Kidney capillary endothelial cell (primary cell): ENCODE data around the gene PDGFB.

ENCODE experiments used
- DNase-seq: peaks from one replicate; pipeline ENCODE4 v3.0.0-alpha.2; 2018; ENCODE audit warnings: low spot score

The PDGFB gene

DNA sequence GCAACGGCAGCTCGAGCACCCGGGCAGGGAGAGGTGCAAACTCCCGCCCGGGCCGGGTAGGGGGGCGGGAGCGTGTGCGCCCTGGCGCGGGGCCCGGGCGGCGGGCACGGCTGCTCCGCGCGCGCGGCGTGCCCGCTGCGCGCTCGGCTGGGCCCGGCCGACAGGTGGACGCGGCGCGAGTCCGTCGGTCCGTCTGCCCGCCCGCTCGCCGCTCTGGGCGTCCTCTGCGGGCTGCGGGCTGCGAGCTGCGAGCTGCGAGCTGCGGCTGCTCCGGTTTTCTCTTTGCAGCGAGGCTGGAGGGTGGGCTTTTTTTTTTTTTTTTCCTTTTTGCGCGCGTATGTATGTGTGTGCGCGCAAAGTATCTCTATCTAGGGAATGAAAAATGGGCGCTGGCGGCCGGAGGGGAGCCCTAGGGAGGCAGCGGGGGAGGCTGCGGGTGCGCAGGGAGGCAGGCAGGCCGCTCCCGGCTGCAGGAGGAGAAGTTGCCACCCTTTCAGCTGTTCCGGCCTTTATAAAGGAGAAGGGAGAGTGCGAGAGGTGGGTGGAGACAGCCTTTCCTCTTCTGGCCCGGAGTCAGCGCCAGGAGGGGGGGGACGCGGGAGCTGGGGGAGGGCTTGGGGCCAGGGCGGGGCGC is at the start of gene PDGFB:
Gene PDGFB (minus strand): TSS at position 487 of the 634 bp plus-strand sequence. CDS start 1,019 bp downstream, outside the sequence.
- peak; percentile 80 for DNase-seq

- DNase-seq = no peak
These were observed 49.1 kb upstream of the PDGFB start for GRCh38 chr22:39293766-39294368.

GRCh38 chr22:39292561-39293074 is 47.8 kb upstream of the PDGFB start:
- peak; percentile 85 for DNase-seq

- no peak for DNase-seq
These were observed 47.3 kb upstream of the PDGFB start for GRCh38 chr22:39292031-39292462.

- DNase-seq = no peak
These were observed 46.7 kb upstream of the PDGFB start for GRCh38 chr22:39291523-39291922.

DNA sequence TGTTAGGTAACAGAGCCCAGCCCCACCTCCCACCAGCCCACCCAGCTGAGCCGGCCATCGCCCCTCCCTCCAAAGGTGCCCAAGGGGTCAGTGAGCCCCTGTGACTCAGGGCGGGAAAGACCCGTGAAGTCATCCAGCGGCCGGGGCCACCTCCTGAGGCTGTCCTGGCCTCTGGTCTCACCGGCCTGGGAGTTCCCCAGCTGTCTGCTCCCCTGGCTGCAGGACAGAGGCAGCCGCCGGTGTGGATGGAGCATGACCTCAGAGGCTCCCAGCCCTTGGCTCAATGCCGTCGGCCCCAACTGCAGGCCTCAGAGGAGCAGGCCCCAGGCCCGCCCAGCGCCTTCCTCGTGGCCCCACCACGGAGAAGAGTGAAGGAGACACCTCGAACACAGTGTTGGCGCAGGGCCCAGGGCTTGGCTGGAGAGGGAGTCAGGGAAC is 46.0 kb upstream of the PDGFB start:
- DNase-seq = no peak

GRCh38 chr22:39289975-39290720 is 45.4 kb upstream of the PDGFB start:
- DNase-seq = no peak

DNA sequence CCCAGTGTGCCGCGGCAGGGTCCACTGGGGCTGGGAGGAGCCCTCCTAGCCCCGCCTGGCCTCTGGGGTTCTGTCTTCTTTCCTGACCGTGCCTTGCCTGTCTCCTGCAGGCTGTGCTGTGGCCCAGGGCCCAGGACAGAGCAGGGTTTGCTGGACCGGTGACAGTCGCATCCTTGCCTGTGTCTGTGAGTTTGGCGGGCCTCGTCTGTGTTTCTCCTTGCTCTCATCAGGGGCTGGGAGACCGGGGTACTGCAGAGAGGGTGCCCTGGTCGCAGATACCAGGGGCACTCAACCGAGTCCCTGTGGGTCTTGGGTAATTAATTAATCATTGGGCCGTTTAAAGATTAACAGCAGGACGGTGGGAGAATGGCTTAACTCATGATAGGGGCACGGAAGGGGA is 44.8 kb upstream of the PDGFB start:
- DNase-seq = no peak

DNA sequence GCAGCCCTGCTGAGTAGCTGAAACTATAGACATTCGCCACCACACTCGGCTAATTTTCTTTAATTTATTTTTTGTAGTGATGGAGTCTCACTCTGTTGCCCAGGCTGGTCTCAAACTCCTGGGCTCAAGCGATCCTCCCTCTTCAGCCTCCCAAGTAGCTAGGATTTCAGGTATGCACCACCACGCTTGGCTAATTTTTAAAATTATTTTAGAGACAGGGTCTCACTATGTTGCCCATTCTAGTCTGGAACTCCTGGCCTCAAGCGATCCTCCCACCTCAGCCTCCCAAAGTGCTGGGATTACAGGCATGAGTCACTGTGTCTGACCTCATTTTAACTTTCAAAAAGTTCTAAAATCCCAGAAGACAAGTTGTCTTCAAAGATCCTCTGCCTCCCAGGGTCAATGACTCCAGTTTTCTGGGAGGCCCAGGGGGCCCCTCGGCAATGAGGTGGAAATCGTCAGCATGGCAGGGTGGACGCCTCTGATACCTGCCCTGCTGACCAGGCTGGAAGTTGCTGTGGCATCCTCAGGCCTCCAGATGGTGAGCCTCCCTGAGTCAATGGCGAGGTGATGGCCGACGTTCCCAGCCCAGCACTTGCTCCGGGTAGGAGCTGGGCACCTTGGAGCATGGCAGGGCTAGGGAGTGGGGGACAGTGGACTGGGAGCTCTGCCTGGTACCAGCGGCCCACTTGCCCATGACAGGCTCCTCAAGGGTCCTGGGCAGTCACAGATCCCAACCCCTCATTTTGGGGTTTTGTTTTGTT is 43.5 kb upstream of the PDGFB start:
- no peak for DNase-seq

DNA sequence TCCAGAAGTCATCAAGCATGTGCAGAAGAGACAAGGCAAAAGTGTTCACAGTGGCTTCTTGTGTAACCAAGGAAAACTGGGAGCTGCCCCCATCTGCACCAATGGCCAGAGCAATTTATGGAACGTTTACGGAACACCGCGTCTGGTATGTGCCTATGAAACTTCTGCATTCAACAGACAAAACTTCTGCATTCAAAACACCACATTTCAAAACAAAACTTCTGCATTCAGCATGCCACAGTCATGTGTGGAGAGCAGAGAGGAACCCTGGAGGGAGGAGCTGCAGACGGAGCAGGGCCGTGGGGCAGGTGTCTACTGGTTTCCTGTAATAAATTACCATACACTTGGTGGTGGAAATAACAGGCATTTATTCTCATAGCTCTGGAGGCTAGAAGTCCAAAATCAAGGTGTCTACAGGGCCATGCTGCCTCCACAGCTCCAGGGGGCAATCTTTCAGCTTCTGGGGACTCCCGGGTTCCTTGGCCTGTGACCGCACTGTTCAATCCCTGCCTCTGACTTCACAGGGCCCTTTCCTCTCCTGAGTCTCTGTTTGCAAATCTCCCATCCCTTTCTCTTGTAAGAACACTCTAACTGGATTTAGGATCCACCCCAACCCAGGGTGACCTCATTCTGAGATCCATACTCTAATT is 42.4 kb upstream of the PDGFB start:
- DNase-seq = no peak

- DNase-seq = no peak
These were observed 40.2 kb upstream of the PDGFB start for GRCh38 chr22:39284983-39285382.

DNA sequence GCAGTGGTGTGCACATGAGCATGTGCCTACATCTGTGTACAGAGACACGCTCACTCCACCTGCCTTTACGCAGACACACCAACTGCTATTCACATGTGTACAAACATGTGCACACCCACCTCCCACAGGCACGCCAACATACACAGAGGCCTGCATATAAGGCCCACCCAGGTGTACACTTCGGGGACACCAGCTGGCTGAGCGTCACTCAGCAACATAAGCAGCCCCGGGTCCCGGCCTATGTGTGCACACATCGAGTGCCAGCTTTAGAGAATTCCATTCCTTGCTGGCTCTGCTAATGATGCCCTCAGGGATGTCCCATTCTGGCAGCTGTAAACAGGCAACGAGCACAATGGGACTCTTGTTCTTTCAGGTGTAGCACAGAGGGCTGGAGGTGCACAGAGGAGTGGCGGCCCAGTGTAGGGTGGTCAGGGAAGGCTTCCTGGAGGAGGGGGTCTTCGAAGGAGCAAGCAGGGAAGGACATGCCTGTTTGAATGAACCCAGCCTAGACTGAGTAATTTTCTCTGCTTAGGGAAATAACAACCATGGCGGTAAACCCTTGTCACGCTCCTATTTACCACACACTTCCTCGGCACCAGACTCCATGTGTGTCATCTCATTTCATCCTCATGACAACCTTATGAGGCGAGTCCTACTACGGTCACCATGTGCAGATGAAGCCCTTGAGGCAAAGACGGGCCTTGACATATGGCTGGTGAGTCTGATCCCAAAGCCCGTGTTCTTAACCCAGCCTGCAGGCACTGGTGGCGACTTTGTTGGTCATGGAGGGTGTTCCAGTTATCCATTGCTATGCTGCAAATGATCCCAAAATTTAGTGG is 39.6 kb upstream of the PDGFB start:
- no peak for DNase-seq

DNA sequence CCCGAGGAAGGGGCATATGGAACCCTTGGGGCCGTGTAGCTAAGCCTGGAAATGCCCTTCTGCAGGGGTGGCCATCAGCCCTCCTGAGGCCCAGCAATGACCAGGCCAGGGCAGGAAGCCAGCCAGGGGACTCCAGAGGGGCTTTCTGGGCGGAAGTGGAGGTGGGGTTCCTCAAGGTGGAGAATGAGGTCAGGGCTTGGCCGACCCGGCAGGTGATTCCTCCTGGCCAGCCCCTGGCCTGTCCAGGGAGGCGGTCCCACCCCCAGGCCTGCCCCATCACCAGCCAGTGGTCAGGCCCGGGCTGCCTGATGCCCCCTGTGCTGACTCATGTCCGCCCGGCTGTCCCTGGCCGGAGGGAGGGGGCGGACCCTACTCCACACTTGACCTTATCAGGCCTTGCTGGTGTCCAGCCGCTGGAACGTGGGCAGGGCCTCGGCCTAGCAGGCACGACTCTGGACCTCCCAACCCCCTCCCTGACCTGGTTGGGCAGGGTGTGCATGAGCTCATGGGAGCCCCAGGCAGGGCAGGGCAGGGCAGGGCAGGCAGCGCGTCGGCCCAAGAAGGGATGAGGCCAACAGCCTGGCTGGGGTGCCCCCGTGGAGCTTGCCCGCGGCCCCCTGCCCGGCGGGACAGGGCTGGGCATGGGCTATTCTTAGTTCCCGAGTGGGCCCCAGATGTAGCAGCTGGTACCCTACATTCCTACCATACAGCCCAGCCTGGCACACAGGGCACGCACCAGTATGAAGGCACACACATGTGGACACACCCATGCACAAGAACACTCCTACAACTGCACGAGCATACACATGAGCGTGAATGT is 38.8 kb upstream of the PDGFB start:
- DNase-seq = peak; percentile 84

- DNase-seq = peak; percentile 97
These were observed 38.0 kb upstream of the PDGFB start for GRCh38 chr22:39282645-39283321.

DNA sequence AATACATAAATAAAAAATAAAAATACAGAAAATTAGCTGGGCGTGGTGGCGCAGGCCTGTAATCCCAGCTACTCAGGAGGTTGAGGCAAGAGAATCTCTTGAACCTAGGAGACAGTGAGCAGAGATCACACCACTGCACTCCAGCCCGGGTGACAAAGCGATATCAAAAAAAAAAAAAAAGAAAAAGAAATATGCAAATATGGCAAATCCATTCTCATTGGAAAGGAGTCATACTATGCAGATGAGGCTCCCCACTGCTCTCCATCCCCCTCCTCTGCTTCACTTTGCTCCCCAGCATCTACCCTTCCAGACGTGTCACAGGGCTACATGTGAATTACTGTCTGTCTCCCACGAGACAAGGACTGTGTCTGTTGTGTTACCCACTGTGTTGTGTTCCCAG is 36.3 kb upstream of the PDGFB start:
- DNase-seq = no peak

DNA sequence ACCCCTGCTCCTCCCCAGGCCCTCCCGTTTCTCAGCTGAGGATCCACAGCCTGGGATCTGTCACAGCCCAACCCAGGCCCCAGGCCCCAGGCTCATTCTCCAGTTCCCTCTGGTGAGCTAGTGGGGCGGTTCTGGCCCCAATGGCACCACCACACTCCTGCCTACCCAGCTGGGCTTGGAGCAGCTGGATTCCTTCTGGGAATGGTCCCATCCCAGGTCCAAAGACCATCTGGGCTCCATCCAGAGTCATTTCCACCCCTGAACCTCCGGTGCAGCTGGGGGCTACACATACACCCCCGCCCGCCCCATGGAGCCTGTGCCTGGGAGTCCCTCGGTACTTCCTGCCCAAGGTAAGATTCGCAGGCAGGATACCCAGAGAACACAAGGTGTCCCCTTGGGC is 35.5 kb upstream of the PDGFB start:
- DNase-seq = no peak

DNA sequence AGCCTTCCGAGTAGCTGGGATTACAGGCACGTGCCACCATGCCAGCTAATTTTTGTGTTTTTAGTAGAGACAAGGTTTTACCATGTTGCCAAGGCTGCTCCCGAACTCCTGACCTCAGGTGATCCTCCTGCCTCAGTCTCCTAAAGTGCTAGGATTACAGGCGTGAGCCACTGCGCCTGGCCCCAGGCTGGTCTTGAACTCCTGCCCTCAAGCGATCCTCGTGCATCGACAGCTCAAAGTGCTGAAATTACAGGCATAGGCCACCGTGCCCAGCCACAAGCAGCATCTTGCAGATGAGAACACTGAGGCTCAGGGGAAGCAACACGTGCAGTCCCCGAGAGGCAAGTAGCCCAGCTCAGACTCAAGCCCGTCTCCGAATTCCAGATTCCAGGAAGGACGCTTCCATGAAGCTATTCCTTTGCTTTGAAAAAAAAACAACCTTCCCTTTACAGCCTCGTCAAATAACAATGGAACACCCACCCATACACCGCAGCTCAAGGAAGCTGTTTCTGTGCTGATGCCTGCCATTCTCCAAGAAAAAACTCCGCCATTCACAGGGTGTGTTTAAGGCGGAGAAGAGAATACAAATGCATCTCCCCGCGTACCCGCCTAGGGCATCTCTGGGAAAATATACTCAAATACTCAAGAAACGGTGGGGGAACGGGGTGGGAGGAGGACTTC is 34.5 kb upstream of the PDGFB start:
- DNase-seq = peak; percentile 44

DNA sequence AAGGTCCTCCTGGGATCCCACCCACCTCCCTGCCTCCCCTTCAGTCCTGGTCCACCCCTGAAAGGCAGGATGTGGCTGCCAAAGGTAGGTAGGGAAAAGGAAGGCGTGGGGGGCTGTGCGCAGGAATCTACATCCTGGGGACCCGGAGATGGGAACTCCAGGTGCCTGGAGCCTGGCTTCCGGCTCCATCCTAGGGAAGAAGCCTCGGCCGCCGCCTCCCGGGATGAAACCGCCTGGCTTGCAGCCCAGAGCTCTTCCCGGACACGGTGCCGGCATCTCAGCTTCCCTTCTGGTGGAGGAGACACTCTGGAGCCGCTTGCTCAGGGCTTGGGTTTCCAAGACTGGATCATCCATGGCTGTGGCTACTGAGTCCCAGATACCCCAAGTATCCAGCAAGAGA is 33.3 kb upstream of the PDGFB start:
- peak; percentile 86 for DNase-seq

DNA sequence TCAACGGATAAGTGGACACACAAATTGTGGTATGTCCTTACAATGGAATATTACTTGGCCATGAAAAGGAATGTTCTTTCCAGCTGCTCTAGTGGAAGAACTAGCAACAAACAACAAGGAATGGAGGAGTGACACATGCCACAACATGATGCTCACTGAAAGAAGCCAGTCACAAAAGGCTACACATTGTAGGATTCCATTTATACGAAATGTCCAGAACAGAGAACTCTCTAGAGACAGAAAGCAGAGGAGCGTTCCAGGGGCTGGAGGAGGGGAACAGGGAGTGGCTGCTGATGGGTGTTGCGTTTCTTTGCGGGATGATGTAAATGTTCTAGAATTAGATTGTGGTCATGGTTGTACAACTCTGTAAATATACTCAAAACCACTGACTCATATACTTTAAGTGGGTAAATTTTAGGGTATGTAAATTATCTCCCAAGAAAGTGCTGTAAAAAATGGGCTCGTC is 32.4 kb upstream of the PDGFB start:
- DNase-seq = no peak
